ENCODE data around the gene FTO.

DNA sequence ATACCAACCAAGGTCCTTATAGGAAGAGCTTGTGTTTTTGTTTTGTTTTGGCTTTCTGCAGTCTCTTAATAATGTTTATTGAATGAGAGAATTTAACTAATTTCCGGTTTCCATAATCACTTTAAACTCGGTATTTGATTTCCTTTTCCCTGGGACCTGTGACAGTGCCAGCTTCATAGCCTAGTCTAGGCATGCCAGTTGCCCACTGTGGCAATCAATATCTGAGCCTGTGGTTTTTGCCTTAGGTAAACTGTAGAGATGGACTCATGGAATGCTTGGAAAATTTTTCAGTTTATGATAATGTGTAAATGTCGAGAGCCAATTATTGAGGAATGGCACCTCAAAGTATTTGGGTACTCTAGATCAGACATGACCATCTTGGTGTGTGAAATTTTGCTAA is 78.2 kb downstream of the FTO start:
- TF ChIP-seq, protein P1, sequence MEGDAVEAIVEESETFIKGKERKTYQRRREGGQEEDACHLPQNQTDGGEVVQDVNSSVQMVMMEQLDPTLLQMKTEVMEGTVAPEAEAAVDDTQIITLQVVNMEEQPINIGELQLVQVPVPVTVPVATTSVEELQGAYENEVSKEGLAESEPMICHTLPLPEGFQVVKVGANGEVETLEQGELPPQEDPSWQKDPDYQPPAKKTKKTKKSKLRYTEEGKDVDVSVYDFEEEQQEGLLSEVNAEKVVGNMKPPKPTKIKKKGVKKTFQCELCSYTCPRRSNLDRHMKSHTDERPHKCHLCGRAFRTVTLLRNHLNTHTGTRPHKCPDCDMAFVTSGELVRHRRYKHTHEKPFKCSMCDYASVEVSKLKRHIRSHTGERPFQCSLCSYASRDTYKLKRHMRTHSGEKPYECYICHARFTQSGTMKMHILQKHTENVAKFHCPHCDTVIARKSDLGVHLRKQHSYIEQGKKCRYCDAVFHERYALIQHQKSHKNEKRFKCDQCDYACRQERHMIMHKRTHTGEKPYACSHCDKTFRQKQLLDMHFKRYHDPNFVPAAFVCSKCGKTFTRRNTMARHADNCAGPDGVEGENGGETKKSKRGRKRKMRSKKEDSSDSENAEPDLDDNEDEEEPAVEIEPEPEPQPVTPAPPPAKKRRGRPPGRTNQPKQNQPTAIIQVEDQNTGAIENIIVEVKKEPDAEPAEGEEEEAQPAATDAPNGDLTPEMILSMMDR (IDR thresholded peaks at IDR 0.05), result no peak
- TF ChIP-seq POLR2A (IDR thresholded peaks at IDR 0.05) (no peak), POLR2AphosphoS5 (IDR thresholded peaks at IDR 0.05) (no peak)

Measured in prostate gland (tissue), 2 donors.